Spleen (tissue), 11 donors: Measurements from ENCODE around the gene PSMD2. TPM values are rescaled to one million over a fixed set of nuclear protein-coding genes. Genes with fewer than 3 reads are reported as not detected.

Experiments
- DNase-seq: peaks from one replicate; pipeline ENCODE4 v3.0.0-alpha.2; 2020
- H3K27ac ChIP-seq, 8 donors: fragments of 200-600 bp; sonication (generic) in 7 of 8; 1 replicate in 4 of 8; 2 replicates in 4 of 8; pipeline versions ENCODE4 v1.5.0 to v1.8.0; 2016 to 2021; ENCODE audit warnings: inconsistent platforms in 4 of 8, mild to moderate bottlenecking in 4 of 8, moderate library complexity in 1 of 8
- H3K27me3 ChIP-seq, 7 donors: fragments of 200-600 bp; sonication (generic) in 6 of 7; replicated peaks in 1 of 7; 1 replicate in 4 of 7; 2 replicates in 3 of 7; pipeline versions ENCODE4 v1.5.0 to v1.8.0; 2016 to 2021; ENCODE audit warnings: inconsistent platforms in 3 of 7, mild to moderate bottlenecking in 1 of 7
- H3K36me3 ChIP-seq, 6 donors: fragments of 200-600 bp; sonication (generic) in 5 of 6; 1 replicate in 4 of 6; 2 replicates in 2 of 6; pipeline versions ENCODE4 v1.5.0 to v1.8.0; 2016 to 2021; ENCODE audit warnings: inconsistent platforms in 2 of 6
- H3K4me1 ChIP-seq, 6 donors: fragments of 200-600 bp; sonication (generic) in 5 of 6; 1 replicate in 3 of 6; 2 replicates in 3 of 6; pipeline versions ENCODE4 v1.5.0 to v1.8.0; 2016 to 2021; ENCODE audit warnings: inconsistent platforms in 3 of 6
- H3K4me3 ChIP-seq, 8 donors: fragments of 200-600 bp; sonication (generic) in 7 of 8; 1 replicate in 4 of 8; 2 replicates in 4 of 8; pipeline versions ENCODE4 v1.5.0 to v1.8.0; 2016 to 2021; ENCODE audit warnings: inconsistent platforms in 4 of 8, mild to moderate bottlenecking in 4 of 8, moderate library complexity in 2 of 8
- H3K9me3 ChIP-seq, 8 donors: fragments of 200-600 bp; sonication (generic) in 7 of 8; 1 replicate in 4 of 8; 2 replicates in 4 of 8; pipeline versions ENCODE4 v1.5.0 to v1.8.0; 2016 to 2021; ENCODE audit warnings: inconsistent platforms in 4 of 8
- CTCF ChIP-seq, 11 experiments: fragments of 200-600 bp in 7 of 11; fragments of 450-650 bp in 4 of 11; sonication (generic) in 4 of 11; IDR thresholded peaks in 8 of 11; conservative IDR thresholded peaks in 3 of 11; 1 replicate in 7 of 11; 2 replicates in 4 of 11; pipeline versions ENCODE4 v1.4.0 to v1.8.0; 2016 to 2021; ENCODE audit warnings: antibody characterized with exemption in 11 of 11, inconsistent platforms in 4 of 11, mild to moderate bottlenecking in 1 of 11
- POLR2A ChIP-seq, 3 donors: fragments of 450-650 bp; IDR thresholded peaks; one replicate each; pipeline ENCODE4 v1.5.1; 2017; ENCODE audit warnings: antibody characterized with exemption in 3 of 3, mild to moderate bottlenecking in 1 of 3
- POLR2AphosphoS5 ChIP-seq, 3 donors: sonication (generic); formaldehyde crosslinking; IDR thresholded peaks; one replicate each; pipeline ENCODE4 v1.5.1; 2017; ENCODE audit warnings: antibody characterized with exemption in 3 of 3
- WGBS, 5 donors: extraction: QIAGEN DNeasy Blood & Tissue Kit in 3 of 5; methylation state at CpG; one replicate each; pipeline versions ENCODE4 v1.1.5 to v1.1.7; 2013 to 2018; 5-methylcytosine and 5-hydroxymethylcytosine counted together
- intact Hi-C: fragments of 100-400 bp; cut with DNase I; formaldehyde crosslinking; loops from one replicate; pipeline ENCODE4 v1.15.0; 2023; ENCODE audit warnings: low total_unique reads
- polyA plus RNA-seq, 3 donors: library from polyadenylated mRNA; stranded (reverse); fragments of 200-250 nt; gene quantifications; one replicate each; pipeline ENCODE4 v1.2.1, GENCODE V29; 2013
- total RNA-seq, 7 donors: library from RNA; depleted of rRNA in 3 of 7; stranded (reverse); fragments of >200 nt in 3 of 7; fragmentation: NEBNext Ultra II Directional in 4 of 7; extraction: Animal tissue kit (Norgen Biotek cat#: 25700) in 4 of 7; gene quantifications; one replicate each; pipeline versions ENCODE4 v1.1.0 to v1.2.1, GENCODE V29; 2016 to 2021
- donor health status: healthy with polysubstance abuse.
- donor health status: DM: no; HTN: no; CAD: no; lungs with moderate emphysema.
- donor health status: DM: no; HTN: no; CAD: no.
- donor health status: Bipolar disorder and iron deficiency.
- donor health status: healthy.
- donor health status: DM: no; HTN: no; CAD: no.
- donor health status: DM: yes; HTN: yes; CAD: no.

PSMD2 gene
- total and polyA plus RNA-seq, 10 donors, result 53.8 to 191 (median 135) TPM

GRCh38 chr3:184259396-184259877 lies 39.6 kb upstream of the PSMD2 start:
- no peak for TF ChIP-seq POLR2A (IDR thresholded peaks at IDR 0.05)
- no peak for TF ChIP-seq CTCF (IDR thresholded peaks at IDR 0.05 in 8 of 11, conservative IDR thresholded peaks at IDR 0.05 in 3 of 11)
- TF ChIP-seq POLR2AphosphoS5 (IDR thresholded peaks at IDR 0.05), result no peak
- Histone ChIP-seq H3K36me3 (peaks cover 0 to 17% (median 2%) of the 10 kb centered on the region in 6 donors), H3K4me1 (peaks cover 17 to 39% (median 32%) of the 10 kb centered on the region in 6 donors), H3K9me3 (no peaks in the 10 kb centered on the region), H3K27me3 (peaks cover 3 to 62% (median 49%) of the 10 kb centered on the region in 7 donors), H3K4me3 (peak overlapping the region in 1 of 8 donors; percentile 75), H3K27ac (no peak overlapping the region)
- DNase-seq, result no peak
- WGBS, 5 donors, result 22 to 37% (median 28%) methylated on average over 16 to 28 of the region's 28 CpGs
- intact Hi-C loops, result loop anchor here (10.0 kb wide), 1 partner anchor 375 kb away; the partner anchor contains the start of gene PARL

GRCh38 chr3:184259878-184260723 lies 38.9 kb upstream of the PSMD2 start:
- Histone ChIP-seq H3K27ac (peak overlapping the region in 1 of 8 donors; percentile 24), H3K27me3 (peaks cover 3 to 69% (median 55%) of the 10 kb centered on the region in 7 donors), H3K4me1 (peaks cover 17 to 39% (median 32%) of the 10 kb centered on the region in 6 donors), H3K36me3 (peaks cover 0 to 17% (median 2%) of the 10 kb centered on the region in 6 donors), H3K9me3 (no peaks in the 10 kb centered on the region), H3K4me3 (peak overlapping the region in 6 of 8 donors; percentile 37 to 75 (median 54))
- TF ChIP-seq CTCF (IDR thresholded peaks at IDR 0.05 in 8 of 11, conservative IDR thresholded peaks at IDR 0.05 in 3 of 11), result no peak
- no peak for TF ChIP-seq POLR2A (IDR thresholded peaks at IDR 0.05)
- no peak for TF ChIP-seq POLR2AphosphoS5 (IDR thresholded peaks at IDR 0.05)
- DNase-seq, result peak; percentile 82
- WGBS, 5 donors, result 2 to 3% (median 2%) methylated on average over 34 to 91 of the region's 91 CpGs
- intact Hi-C loops, result loop anchor here (10.0 kb wide), 1 partner anchor 375 kb away; the partner anchor contains the start of gene PARL

- peaks cover 17 to 39% (median 32%) of the 10 kb centered on the region in 6 donors for H3K4me1 ChIP-seq
- TF ChIP-seq CTCF (IDR thresholded peaks at IDR 0.05 in 8 of 11, conservative IDR thresholded peaks at IDR 0.05 in 3 of 11) (peak in 1 of 11 experiments; percentile 9), POLR2A (IDR thresholded peaks at IDR 0.05) (no peak), POLR2AphosphoS5 (IDR thresholded peaks at IDR 0.05) (no peak)
- WGBS, 5 donors, result 1 to 2% (median 1%) methylated on average over 26 to 49 of the region's 49 CpGs
- H3K9me3 ChIP-seq, result no peaks in the 10 kb centered on the region
- H3K27me3 ChIP-seq, result peaks cover 3 to 76% (median 55%) of the 10 kb centered on the region in 7 donors
- no peak for DNase-seq
- H3K4me3 ChIP-seq, result peak overlapping the region; percentile 34 to 75 (median 54)
- peak overlapping the region in 2 of 8 donors; percentile 13 to 24 for H3K27ac ChIP-seq
- H3K36me3 ChIP-seq, result peaks cover 0 to 17% (median 2%) of the 10 kb centered on the region in 6 donors
- intact Hi-C loops, result no loop called here
These were observed 38.2 kb upstream of the PSMD2 start for GRCh38 chr3:184260724-184261269.
